WI38 (cell line): ENCODE results near the gene DIAPH2.
"Not testable (repeated sequence)": the region's sequence is repeated elsewhere in the genome, so short reads cannot be mapped to it uniquely, and the experiment has no call there.

ENCODE experiments used
- H3K4me3 ChIP-seq: 2 replicates; pipeline ENCODE4 v1.5.1; 2011; ENCODE audit warnings: low read depth, mild to moderate bottlenecking, control low read depth, low read length
- TF ChIP-seq, protein P1 (sequence below): IDR thresholded peaks from 2 replicates; pipeline ENCODE4 v1.5.1; 2012; ENCODE audit warnings: low read depth, mild to moderate bottlenecking, control low read depth, low read length

DIAPH2 gene

DNA sequence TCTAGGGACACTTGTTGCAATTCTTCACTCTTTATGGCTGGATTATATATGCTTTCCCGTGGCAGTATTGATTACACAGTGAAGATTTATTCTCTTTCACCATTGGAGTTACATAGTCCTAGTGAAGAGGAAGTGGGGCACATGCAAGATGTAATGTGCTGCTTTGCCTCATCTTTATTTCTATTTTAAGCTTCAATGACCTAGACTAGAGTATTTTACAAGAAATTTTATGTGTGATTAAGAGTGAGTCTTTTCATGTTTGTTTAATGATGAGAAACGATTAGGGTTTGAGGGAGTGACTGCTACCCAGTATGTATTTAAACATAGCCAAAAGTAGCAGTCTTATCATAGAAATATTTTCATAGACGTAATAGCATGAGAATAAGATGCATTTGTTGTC, 30.8 kb downstream of the DIAPH2 start:
- H3K4me3 ChIP-seq = no peak overlapping the region
- TF ChIP-seq, protein P1, sequence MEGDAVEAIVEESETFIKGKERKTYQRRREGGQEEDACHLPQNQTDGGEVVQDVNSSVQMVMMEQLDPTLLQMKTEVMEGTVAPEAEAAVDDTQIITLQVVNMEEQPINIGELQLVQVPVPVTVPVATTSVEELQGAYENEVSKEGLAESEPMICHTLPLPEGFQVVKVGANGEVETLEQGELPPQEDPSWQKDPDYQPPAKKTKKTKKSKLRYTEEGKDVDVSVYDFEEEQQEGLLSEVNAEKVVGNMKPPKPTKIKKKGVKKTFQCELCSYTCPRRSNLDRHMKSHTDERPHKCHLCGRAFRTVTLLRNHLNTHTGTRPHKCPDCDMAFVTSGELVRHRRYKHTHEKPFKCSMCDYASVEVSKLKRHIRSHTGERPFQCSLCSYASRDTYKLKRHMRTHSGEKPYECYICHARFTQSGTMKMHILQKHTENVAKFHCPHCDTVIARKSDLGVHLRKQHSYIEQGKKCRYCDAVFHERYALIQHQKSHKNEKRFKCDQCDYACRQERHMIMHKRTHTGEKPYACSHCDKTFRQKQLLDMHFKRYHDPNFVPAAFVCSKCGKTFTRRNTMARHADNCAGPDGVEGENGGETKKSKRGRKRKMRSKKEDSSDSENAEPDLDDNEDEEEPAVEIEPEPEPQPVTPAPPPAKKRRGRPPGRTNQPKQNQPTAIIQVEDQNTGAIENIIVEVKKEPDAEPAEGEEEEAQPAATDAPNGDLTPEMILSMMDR = no peak

DNA sequence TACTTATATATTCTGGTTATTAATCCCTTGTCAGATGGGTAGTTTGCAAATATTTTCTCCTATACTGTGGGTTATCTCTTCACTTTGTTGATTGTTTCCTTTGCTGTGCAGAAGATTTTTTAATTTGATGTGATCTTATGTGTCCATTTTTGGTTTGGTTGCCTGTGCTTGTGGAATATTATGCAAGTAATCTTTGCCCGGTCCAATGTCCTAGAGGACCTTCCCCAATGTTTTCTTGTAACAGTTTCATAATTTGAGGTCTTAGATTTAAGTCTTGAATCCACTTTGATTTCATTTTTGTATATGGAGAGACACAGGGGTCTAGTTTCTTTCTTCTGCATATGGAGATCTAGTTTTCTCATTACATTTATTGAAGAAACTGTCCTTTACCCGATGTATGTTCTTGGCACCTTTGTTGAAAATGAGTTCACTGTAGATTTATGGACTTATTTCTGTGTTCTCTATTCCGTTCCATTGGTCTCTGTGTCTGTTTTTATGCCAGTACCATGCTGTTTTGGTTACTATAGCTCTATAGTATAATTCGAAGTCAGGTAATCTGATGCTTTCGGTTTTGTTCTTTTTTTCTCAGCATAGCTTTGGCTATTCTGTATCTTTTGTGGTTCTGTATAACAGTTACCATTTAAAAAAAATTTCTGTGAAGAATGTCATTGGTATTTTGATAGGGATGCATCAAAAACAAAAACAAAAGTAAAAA, 34.7 kb downstream of the DIAPH2 start:
- H3K4me3 ChIP-seq = no peak overlapping the region
- TF ChIP-seq, protein P1 = no peak

DNA sequence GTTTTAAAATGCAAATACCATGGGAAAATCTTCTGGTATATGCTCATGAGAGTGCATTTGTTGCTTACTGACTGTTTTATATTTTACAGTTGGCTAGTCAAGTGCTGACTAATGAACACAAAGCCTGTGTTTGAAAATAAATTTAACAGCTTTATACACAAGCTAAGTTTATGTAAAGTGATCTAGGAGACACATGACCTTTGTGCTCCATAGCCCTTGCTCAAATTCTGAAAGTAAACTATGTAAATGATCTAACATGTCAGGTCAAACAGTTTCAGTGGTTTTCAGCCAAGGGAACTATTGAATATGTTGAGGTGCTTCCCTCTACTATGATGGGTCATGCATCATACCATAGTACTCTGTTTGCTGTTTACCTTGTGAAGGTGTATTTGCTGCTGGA, 36.7 kb downstream of the DIAPH2 start:
- no peak overlapping the region for H3K4me3 ChIP-seq
- TF ChIP-seq, protein P1 = no peak

DNA sequence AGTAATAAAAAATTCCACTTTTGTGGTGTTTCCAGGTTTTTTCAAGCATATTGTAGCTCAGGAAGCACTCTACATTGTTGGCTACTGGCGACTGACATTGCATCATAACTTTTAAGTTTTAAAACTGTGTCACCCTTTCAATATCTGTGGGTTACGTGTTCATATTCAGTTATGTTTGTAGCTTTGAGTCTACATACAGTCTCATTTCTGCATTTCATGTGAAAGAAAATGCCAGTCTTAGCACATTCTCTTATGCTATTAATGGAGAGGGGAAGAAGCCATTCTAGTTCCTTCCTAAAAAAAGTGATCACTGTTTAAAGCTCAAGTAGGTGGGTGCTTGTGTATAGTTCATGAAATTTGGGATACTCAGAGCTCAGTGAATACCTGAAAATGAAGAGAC, 38.1 kb downstream of the DIAPH2 start:
- TF ChIP-seq, protein P1 = no peak
- no peak overlapping the region for H3K4me3 ChIP-seq

DNA sequence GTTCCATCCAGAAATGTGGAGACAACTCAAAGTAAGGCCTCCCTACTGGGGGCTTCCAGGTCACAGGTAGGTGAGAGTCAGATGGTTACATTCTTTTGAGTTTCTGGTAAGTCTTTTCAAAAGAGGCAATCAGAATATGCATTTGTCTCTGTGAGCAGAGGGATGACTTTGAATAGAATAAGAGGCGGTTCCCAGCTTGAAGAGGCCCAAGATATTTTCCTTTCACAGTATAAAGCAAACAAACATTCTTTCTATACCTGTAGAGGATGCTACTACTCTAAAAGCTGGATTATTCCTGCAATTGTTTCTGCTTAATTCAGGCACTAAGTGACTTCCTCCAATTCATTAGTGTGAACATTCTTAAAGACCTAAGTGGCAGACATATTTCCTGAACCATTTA, 44.4 kb downstream of the DIAPH2 start:
- H3K4me3 ChIP-seq = no peak overlapping the region
- TF ChIP-seq, protein P1 = no peak

DNA sequence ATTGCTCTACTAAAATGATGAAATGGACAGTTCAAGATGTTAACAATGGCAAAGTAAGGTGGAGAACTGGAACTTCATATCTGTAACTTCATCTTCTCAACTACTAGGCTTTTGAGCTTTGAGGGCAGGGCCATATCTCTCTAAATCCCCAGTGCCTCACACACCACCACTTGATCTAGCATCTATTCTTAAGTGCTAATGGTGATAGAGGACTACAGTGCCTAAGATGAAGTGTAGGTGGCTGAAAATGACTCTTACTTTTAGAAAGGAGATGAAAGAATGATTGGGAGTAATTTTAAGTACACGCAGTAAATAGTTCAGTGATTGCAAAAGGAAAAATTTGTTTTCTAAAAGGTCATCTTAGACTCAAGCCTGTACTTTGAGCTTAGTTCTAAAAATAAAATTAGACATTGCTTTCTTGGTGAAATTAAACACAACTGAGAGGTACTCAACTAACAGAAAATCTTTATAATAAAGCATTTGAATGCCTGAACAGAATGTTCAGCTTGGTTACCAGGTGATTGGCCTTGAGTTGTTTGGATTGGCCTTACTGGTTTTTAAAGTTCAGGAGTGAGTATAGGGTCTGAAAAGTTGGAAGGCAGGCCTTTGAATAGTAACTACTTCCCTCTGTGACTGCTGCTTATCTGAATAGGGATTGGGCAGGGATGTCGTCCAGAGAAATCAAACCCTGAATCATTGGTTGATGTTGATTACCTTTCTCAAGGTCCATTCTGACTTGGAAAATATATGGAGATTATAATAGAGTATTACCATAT, 45.4 kb downstream of the DIAPH2 start:
- no peak overlapping the region for H3K4me3 ChIP-seq
- TF ChIP-seq, protein P1 = no peak

DNA sequence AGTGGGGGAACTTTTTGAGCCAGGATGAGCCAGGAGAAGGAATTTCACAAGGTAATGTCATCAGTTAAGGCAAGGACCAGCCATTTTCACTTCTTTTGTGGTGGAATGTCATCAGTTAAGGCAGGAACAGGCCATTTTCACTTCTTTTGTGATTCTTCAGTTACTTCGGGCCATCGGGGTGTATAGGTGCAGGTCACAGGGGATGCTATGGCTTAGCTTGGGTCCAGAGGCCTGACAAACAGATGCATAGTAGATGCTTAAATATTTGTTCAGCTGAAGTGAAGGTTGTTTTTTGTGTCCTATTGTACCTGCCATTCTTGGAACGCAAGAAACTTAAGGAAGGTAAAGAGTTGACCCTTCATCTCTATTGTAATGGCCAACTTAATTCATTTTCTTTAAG, 46.4 kb downstream of the DIAPH2 start:
- not testable (repeated sequence) for H3K4me3 ChIP-seq
